Central memory CD4-positive, alpha-beta T cell (primary cell): ENCODE results near the gene SRSF1.
"Not testable (repeated sequence)": the region's sequence is repeated elsewhere in the genome, so short reads cannot be mapped to it uniquely, and the experiment has no call there.

Source experiments
- DNase-seq: peaks from one replicate; pipeline ENCODE4 v3.0.0; 2022

SRSF1 gene

GRCh38 chr17:57988301-57989250 lies 18.5 kb downstream of the SRSF1 start:
- peak; percentile 71 for DNase-seq

GRCh38 chr17:57987581-57988300 lies 19.3 kb downstream of the SRSF1 start, which contains the start of gene VEZF1:
Gene VEZF1 (minus strand): TSS chr17:57988254. CDS start chr17:57988111, 143 bp downstream.
- DNase-seq: peak; percentile 73

- DNase-seq: no peak
Measured at GRCh38 chr17:57986841-57987580, 20.0 kb downstream of the SRSF1 start.

- DNase-seq: no peak
Measured at GRCh38 chr17:57985675-57985974, 21.4 kb downstream of the SRSF1 start.

DNA sequence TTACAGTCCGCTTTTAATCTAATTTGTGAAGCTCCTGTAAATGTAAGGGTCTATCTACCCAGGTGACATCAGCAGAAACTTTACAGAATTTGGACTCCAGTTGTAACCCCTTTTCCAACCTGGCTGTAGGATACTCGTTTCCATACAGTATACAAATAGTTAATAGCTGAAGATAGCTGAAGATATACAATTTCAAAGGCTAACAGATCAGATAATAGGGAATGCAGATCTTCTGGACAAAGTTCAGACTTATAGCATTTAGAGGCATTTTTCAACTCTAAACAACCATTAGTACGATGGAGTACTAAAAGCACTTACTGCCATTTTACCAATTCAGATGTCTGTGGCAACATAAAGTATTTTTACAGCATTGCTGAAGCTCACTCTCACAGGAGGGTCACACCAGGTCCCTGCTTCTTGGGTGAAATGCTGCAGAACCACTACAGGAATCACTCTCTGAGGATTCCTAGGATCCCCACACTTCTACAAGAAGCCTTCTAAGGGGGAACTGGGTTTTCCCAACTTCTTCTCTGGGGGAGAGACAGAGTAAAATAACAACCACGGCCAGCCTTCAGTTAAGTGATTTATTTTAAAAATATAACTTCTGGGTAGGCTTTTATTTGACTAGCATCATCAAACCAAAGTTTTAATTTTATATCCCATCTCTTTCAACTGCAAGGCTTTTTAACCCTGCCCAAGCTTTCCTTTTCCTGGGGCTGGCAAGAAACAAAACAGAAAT lies 21.9 kb downstream of the SRSF1 start:
- no peak for DNase-seq

- no peak for DNase-seq
Measured at GRCh38 chr17:57984261-57984890, 22.7 kb downstream of the SRSF1 start.

- DNase-seq: no peak
Measured at GRCh38 chr17:57983446-57983845, 23.6 kb downstream of the SRSF1 start.

DNA sequence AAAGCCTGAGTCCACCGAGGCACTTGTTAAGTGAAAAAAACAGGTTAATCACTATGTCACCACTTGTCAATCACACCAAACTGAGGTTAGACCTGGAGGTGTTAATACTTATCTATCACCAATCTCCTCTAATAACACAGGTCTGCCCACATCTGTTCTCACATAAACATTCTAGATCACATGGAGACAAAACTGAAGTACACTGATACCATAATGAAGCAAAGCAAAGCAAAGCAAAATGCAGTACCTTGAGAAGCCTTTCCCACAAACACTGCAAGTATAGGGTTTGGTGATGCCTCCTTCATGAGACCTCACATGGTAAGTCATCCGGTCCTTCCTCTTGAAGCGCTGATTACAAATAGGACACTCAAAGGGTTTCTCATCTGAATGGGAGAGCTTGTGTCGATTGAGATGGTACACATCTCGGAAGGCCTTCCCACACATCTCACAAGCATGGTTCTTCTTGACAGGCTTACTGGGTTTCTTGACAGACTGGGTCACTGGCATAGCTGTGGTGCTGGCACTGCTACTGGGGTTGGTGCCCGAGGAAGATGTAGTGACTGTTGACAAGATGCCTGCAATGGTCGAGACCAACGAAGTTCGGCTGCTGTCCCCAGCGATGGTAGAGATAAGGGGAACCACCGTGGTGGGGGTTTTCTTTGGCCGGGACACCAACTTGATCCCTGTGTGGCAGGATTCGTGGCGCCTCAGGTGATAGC lies 24.4 kb downstream of the SRSF1 start:
- no peak for DNase-seq

DNA sequence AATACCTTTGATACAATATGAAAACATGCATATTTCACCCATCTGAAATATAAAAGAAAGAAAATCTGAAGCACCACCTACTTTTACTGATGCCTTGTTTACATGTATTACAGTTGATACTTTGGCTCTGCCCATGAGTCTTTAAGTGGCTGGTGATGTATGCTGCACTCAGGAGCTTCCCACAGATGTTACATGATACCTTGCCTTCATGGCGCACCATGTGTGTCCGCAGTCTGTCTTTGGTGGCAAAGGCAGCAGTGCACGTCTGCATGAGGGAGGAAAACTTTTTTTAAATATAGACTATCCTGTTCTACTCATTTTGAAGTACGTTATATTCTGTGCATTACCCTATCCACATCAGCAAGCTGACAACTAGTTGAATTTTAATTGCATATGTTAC lies 26.5 kb downstream of the SRSF1 start:
- no peak for DNase-seq

DNA sequence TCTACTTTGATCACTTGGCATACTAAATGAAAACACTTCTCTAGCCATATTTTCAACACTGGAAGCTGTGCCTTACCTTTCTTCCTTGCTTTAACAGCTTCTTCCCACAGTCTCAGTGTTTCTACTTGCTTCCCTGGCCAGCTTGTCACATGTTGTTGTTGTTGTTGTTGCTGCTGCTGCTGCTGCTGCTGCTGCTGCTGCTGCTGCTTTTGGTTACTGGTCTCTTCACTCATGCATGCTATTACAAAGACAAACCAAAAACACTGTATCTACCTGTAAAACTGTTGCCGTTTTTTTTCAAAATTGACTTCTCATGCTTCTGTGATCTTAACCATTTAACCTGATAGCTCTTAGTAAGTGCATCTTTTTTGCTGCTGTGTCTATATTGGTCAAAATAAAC lies 28.0 kb downstream of the SRSF1 start:
- DNase-seq: no peak

GRCh38 chr17:57976594-57976993 lies 30.5 kb downstream of the SRSF1 start:
- no peak for DNase-seq

DNA sequence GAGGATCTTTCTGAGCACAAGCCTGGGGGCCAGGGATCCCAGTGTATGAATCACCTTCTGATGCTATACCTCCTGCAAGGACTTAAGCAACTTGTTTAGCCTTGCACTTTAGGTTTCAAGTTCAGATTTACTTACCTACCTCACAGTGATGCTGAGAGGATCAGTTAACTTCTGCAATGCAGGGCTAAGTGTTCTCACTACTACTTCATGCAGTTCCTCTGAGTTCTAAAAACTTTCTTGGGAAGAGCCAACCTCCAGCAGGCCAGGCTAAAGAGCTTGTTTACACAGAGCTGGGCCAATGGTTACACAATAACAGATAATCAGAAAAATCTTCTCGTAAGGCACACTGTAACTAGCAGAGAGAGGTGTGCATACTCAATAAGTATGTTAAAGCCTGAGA lies 32.0 kb downstream of the SRSF1 start:
- no peak for DNase-seq

DNA sequence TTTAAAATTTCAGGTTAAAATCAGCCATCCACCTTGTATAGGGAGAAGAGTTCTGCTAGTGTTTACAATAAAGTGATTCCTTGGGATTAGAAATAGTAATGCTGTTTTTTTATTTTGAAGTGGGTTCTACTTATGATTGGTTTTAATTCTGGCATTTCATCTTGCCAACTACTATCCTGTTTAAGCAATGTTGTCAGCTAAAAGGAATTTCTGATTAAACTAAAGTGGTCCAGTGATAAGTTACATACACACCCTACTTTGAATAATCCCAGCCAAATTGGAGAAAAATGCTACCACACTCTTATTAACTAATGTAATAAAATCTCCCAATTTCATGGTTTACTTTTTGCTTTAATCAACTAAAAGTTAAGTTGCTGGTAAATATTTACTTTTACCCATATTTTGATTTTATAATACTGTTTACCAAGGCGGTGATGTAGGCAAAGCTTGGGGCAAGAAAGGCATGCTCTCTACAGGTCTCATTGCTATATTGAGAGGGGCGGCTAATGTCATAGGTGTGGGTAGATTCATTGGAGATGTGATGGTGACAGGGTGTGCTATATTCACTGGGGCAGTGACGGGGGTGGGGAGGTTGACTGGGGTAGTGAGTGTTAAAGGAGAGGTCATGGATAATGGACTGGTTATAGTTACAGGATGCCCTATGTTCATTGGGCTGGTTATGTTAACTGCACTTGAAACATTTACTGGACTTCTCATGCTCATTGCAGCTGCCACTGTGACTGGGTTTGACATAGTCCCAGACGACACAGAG lies 32.8 kb downstream of the SRSF1 start:
- not testable (repeated sequence) for DNase-seq

DNA sequence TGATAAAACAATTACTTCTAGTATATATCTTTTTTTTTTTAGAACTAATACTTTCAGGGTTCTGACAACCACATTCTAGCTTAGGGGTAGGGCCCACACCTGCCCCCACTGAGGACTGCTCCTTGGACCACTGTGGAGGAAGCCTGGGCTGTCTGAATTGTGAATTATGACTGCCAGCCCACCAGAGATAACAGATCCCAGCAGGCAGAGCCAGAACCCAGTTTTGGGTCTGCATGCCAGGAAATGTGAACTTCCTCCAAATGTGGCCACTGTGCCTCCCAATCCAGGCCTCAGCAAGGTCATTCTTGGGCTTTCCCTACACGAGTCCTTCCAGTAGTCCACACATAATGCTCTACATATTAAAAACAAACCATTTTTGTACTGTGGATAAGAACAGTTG lies 34.9 kb downstream of the SRSF1 start:
- DNase-seq: no peak

GRCh38 chr17:57971572-57971971 lies 35.5 kb downstream of the SRSF1 start:
- no peak for DNase-seq

DNA sequence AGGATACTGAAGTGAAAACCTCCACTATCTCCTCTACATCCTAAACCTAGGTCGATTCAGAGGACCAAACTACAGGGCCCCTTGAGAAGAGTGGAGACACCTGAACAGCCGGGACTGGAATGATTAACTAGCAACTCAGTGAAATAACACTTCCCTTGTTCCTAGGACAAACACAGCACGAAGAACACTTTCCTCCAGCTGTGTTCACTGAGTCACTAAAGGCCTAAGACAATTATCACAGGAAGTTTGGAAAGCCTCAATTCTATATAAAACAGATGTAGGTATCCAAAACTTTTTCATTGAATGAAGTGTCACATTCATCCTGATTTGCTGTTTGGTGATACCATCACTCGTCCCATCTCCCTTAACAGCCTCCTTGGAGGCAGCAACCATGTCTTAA lies 36.3 kb downstream of the SRSF1 start:
- no peak for DNase-seq

GRCh38 chr17:57968456-57968855 lies 38.6 kb downstream of the SRSF1 start:
- DNase-seq: no peak

- DNase-seq: no peak
Measured at GRCh38 chr17:57966875-57967274, 40.2 kb downstream of the SRSF1 start.

DNA sequence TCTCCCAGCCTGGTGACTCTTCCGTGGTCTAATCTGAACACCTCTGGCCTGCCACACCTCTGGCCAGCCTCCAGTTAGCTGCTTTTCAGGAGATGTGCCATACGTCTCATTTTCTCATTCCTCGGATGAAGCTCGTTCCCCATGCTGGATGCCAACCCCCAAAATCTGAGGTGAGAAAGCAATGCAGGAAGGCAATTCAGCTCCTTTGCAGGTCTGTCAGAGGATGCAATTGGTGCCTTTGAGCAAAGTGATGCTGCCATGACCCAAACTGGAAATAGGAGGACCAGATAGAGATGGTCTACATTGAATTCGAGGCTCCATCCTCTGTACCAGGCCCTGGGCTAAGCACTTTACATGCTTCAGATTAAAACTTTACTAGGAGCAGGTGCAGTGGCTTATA lies 40.8 kb downstream of the SRSF1 start:
- DNase-seq: no peak

DNA sequence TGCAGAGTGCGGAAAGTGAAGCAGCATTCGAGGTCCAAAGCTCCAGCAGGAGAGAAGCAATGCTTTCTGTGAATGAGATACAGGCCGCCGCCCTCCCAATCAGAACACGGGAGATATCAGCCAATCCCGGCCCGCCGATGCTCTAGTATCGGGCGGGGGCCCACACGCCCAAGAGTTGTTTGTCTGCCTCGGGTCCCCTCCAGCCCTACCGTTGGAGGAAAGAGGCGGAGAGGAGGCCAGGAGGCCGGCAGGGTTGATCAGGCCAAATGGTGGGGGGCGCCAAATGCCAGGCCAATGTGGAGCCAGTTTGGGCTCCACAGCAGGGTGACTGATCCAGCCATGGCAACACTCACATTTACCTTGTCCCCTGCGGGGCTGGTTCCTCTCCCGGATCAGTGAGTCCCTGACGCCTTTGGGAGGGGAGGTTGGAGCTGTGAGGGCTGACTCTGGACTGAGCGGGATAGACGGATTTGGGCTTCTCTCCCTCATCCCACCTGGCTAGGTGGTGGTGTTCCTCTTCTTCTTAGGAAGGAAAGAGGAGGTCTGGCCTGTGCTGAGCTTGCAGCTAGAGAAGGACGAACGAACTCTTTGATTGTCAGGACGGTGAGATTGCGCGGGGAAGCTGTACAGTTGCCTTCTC lies 41.4 kb downstream of the SRSF1 start:
- DNase-seq: no peak
